ENCODE measurements around the gene FREY1. TPM values are rescaled to one million over a fixed set of nuclear protein-coding genes. Genes with fewer than 3 reads are reported as not detected.
"Not testable (repeated sequence)": the region's sequence is repeated elsewhere in the genome, so short reads cannot be mapped to it uniquely, and the experiment has no call there.

Gene FREY1
- polyA plus RNA-seq, 3 donors: 0.32 to 0.45 (median 0.32) TPM

DNA sequence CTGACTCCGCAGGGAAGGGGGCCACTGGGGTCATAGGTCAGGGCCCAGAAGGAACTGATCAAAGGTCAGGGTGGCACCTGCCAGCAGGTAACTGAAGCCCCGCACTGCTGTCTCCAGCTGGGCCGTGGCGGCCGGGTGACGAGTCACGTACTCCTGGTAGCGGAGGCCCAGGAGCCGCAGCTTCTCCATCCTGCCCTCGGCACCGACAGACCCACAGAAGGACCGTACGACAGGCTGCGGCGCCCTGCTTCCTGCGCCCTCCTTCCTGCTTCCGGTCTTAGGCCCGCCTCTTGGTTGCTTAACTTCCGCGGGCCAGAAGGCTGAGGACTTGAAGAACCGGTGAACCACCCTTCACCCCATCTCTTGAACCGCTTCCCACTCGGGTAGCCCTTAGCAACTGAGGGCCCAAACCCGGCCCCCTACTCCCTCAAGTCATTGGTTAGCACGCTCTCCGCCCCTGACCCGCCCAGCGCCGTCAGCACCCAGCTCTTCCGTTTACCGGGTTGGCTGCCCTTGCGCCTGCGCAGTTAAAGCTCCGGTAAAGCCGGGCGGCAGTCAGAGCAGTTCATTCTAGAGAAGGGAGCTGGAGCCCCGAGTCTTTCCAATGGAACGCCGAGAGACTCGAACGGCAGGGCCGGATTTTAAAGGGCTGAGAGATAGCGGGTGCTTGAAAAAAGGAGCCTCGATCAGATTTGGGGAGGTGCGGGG lies 10.7 kb upstream of the FREY1 start, which contains the start of gene PEX16:
Gene PEX16, minus strand, starts transcription at position 255 of the 708 bp plus-strand sequence. Its CDS starts 66 bp downstream, at position 189.
- peak; percentile 91 to 94 (median 93) for DNase-seq (ENCODE audit: low read depth in 3 of 3, low spot score in 2 of 3)

GRCh38 chr11:45917286-45917622 lies 10.2 kb upstream of the FREY1 start:
- no peak for DNase-seq (ENCODE audit: low read depth in 3 of 3, low spot score in 2 of 3)

DNA sequence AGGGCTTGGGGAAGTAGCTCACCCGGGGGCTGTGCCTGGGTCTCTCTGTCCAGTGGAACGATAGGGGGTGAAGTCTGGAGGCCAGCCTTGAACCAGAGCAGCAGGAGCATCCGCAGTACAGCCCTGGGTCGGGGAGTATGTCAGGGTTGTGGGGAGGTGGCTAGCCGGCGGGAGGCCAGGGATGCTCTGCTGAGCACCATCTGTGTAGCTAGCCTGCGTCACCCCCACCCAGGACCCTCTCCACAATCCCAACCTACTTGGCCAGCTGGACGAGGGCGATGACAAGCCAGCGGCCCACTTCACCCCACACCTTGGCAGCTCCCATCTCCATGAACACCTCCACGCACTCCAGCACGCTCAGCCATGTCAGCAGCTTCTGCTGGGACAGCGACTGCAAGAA lies 8.4 kb upstream of the FREY1 start:
- DNase-seq (ENCODE audit: low read depth in 3 of 3, low spot score in 2 of 3): no peak

- no peak for DNase-seq (ENCODE audit: low read depth in 3 of 3, low spot score in 2 of 3)
These were observed 7.0 kb upstream of the FREY1 start for GRCh38 chr11:45913942-45914635.

DNA sequence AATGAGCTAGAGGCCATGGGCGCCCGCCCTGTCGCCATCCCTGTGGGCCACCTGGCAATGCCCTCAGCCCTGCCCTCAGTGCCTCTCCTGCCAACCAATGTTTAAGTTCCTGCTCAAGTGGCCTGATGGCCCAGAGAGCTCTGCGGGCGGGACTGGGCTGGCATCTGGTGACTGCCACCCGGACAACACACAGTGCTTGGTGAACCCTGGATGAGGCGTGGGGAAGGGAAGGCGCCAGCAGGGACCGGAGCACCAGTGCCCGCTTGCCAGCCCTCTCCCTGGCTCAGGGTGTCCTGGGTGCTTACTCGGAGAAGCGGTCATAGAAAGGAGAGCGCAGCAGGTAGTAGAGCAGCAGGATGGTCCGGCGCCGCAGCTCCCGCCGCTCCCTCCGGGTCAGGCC lies 6.4 kb upstream of the FREY1 start:
- DNase-seq (ENCODE audit: low read depth in 3 of 3, low spot score in 2 of 3): no peak

DNA sequence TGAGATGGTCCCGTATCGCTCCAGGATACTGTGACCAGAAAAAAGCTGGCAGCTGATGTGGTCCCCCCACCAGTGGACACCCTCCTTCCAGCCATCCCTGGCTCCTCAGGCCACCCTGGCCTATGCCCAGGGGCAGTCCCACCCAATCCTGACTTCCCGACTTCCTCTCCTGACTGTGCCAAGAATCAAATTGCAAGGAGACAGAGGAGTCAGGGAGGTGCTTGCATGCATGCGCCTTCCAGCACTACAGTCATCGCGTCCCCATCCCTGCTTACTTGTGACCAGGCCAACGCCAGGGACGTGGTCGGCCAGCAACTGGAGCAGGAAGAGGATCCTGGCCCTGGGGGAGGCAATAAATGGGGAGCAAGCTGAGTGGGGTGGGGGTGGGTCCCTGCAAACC lies 3.6 kb upstream of the FREY1 start:
- DNase-seq (ENCODE audit: low read depth in 3 of 3, low spot score in 2 of 3): no peak

DNA sequence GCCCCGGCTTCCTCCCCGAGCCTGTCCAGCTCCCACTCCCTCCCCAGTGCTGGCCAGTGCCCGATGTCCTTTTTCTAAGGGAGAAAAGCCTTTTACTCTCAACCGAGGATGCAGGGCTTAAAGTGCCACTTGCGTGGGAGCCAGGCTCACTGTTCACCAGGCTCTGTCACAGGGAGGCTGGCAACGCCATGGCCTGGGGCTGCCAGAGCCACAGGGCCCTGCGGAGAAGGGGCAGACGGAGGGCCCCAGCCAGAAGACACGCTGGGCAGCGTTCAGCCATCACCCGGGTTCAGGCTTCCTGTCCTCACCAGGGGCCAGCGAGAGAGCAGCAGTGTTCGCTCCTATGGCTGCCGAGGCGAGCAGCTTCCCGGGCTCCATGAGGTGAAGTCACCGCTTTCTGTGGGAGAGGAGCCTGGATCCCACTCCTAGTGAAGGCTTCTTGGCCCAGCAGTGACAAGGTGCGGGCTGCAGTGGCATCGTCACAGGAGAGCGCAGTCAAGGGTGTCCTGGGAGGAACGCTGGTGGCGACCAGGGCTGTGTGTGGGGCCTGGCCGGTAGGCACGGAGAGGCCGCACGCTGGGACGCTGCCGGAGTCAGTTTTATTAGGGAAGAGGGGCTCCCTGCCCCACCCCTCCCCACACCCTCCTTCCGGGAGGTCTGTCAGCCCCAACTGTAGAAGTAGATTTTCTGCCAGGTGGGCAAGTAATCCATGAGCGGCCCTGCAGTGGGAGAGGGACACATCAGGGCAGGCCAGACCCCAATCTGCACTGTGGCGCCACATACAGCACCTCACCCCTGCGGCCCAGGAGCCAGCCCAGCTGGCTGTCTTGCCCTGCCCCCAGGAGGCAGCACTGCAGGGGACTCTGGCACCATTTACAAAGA lies 2.8 kb upstream of the FREY1 start:
- DNase-seq (ENCODE audit: low read depth in 3 of 3, low spot score in 2 of 3): no peak

GRCh38 chr11:45907911-45908370 lies 870 bp upstream of the FREY1 start:
- no peak for DNase-seq (ENCODE audit: low read depth in 3 of 3, low spot score in 2 of 3)

DNA sequence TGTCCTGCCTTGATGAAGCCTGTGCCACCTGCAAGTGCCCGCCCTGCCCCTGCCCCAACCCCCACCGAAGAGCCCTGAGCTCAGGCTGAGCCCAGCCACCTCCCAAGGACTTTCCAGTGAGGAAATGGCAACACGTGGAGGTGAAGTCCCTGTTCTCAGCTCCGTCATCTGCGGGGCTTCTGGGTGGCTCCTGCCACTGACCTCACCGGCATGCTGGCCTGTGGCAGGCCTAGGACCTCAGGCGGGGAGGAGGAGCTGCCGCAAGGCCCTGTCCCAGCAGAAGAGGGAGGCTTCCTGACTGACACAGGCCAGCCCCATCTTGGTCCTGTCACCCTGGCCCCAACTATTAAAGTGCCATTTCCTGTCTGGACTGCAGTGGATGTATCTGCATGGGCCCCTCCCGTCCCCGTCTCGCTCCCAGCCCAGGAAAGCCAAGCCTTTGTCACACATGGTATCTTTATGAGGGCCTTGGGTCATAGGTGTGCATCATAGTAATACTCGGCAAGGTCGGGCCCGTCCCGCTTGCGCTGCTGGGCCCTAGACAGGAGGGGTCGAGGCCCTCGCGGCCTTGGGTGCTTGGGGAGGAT lies 882 bp downstream of the FREY1 start:
- no peak for DNase-seq (ENCODE audit: low read depth in 3 of 3, low spot score in 2 of 3)

- not testable (repeated sequence) for DNase-seq (ENCODE audit: low read depth in 3 of 3, low spot score in 2 of 3)
These were observed 1.5 kb downstream of the FREY1 start for GRCh38 chr11:45905576-45905975.

DNA sequence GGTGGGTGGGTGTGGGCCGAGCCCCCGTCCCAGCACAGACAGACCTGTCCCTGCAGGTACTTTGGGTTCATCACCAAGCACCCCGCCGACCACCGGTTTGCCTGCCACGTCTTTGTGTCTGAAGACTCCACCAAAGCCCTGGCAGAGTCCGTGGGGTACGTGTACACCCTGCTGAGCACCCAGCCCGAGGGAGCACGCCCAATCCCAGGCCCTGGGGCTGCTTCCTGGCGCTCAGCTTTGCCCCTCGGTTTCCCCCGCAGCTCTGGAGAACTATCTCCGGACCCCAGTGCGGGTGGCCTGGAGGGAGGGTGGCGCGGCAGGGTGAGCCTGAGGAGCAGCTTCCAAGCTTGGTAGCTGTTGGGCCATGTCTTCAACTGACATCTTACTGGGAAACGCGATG lies 2.0 kb downstream of the FREY1 start:
- DNase-seq (ENCODE audit: low read depth in 3 of 3, low spot score in 2 of 3): no peak

DNA sequence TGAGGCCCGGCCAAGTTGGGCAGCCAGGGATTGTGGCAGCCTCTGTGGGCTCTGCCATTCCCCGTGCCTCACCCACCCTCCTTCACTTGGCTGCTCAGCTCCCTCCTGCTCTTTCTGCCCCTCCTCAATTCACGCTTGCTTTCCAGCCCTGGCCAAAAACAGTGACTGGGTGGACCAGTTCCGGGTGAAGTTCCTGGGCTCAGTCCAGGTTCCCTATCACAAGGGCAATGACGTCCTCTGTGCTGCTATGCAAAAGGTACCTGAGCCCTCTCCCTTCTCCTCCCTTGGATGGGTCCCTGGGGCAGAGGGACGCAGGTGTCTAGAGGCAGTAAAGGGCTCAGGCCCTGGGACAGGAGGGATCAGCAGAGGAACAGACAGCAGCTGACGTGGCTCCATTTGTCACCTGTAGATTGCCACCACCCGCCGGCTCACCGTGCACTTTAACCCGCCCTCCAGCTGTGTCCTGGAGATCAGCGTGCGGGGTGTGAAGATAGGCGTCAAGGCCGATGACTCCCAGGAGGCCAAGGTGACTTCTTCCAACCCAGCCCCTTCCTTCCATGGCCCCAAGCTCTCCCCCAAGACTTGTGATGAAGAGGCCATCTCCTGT lies 2.7 kb downstream of the FREY1 start:
- DNase-seq (ENCODE audit: low read depth in 3 of 3, low spot score in 2 of 3): no peak

- no peak for DNase-seq (ENCODE audit: low read depth in 3 of 3, low spot score in 2 of 3)
These were observed 4.4 kb downstream of the FREY1 start for GRCh38 chr11:45902452-45903380.

GRCh38 chr11:45901626-45902025 lies 5.4 kb downstream of the FREY1 start:
- no peak for DNase-seq (ENCODE audit: low read depth in 3 of 3, low spot score in 2 of 3)

GRCh38 chr11:45900916-45901617 lies 6.0 kb downstream of the FREY1 start:
- DNase-seq (ENCODE audit: low read depth in 3 of 3, low spot score in 2 of 3): no peak

DNA sequence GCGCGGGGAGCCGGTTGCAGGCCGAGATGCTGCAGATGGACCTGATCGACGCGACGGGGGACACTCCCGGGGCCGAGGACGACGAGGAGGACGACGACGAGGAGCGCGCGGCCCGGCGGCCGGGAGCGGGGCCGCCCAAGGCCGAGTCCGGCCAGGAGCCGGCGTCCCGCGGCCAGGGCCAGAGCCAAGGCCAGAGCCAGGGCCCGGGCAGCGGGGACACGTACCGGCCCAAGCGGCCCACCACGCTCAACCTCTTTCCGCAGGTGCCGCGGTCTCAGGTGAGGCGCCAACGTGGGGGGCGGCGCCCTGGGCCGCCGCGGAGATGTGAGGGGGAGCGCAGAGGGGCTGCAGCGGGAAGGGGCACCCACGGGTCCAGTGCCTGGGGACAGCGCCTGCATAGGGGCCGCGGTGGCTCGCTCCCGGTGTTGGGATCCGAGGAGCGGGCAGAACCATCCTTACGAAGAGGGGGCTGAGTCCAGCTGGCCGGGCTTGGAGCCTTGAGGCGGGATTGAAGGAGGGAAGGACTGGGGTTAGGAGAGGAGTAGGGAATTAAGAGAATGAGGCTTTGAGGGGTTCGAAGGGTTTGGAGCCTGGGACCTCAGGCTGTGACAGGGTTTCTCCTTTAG lies 6.8 kb downstream of the FREY1 start:
- DNase-seq (ENCODE audit: low read depth in 3 of 3, low spot score in 2 of 3): not testable (repeated sequence)

DNA sequence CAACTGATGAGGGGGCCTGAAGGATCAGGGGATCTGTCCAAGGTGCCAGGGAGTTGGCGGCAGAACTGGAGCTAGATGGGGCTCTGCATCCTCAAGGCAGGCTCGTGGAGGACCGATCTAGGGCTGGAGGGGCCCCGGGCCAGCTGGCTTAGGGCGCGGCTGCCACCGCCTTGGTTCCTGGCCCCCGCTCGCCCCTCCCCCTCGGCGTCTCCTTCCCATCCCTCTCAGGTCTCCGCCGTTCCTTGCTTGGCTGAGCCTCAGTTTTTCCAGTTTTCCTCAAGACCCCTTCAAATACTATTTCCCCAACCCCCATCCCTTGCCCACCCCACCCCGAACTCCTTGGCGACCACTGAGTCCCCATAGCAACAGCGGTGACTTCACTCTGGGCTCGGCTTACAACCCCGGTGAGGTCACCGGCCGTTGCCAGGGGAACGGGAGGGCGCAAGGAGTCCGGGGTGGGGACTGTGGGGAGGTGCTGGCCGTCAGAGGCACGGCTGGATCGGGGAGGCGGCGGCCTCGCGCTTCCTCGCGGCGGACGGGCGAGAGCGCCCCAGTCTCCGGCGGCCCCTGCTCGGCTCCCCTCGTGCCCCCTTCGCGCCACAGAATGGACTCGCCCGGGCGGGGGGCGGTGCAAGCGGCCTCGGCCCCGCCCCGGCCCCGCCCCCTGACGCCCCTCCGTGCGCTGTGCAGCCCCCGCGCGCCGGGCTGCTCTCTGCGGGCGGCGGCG lies 7.5 kb downstream of the FREY1 start:
- peak in 1 of 3 donors; percentile 82 for DNase-seq (ENCODE audit: low read depth in 3 of 3, low spot score in 2 of 3)

DNA sequence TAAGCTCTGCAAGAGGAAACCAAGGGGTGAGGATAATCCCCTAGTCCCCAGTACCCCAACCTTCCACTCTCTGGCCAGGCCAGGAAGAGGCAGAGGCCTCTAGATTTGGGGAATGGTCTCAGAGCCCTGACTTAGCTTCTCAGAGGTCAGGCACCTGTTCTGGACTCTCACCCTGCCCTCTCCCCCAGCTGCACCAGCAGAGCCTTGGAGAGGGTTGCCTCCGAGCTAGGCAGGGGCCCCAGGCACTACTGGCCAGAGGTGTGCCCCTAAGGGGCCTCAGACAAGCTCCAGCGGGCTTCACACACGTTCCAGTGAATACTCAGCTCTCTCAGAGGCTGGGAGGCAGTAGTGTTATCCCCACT lies 8.0 kb downstream of the FREY1 start:
- DNase-seq (ENCODE audit: low read depth in 3 of 3, low spot score in 2 of 3): no peak

All from right renal cortex interstitium (tissue), 3 donors.